Stimulated activated memory B cell treated with anti-CD40 and anti-IgM and Interleukin-4, amounts not matched to agents 10 μg/mL and 1 μg/mL and 100 μg/mL, for 72 hours (primary cell): Measurements from ENCODE around the gene EN2.

Experiments used
- ATAC-seq: fragments of 150-1000 bp; cut with Tn5 transposase; 2 replicates; pipeline ENCODE4 v1.10.0; 2021
- H3K27ac Mint-ChIP-seq: one replicate; pipeline ENCODE4 v1.8.0; 2022; ENCODE audit warnings: mild to moderate bottlenecking, mixed read lengths
- H3K27me3 Mint-ChIP-seq: one replicate; pipeline ENCODE4 v1.8.0; 2022; ENCODE audit warnings: mixed read lengths
- H3K36me3 Mint-ChIP-seq: one replicate; pipeline ENCODE4 v1.8.0; 2022; ENCODE audit warnings: mixed read lengths
- H3K4me1 Mint-ChIP-seq: one replicate; pipeline ENCODE4 v1.8.0; 2022; ENCODE audit warnings: mixed read lengths
- H3K4me3 Mint-ChIP-seq: one replicate; pipeline ENCODE4 v1.8.0; 2022; ENCODE audit warnings: mild to moderate bottlenecking, moderate library complexity, mixed read lengths
- H3K9me3 Mint-ChIP-seq: one replicate; pipeline ENCODE4 v1.8.0; 2022; ENCODE audit warnings: mixed read lengths

The EN2 gene

DNA sequence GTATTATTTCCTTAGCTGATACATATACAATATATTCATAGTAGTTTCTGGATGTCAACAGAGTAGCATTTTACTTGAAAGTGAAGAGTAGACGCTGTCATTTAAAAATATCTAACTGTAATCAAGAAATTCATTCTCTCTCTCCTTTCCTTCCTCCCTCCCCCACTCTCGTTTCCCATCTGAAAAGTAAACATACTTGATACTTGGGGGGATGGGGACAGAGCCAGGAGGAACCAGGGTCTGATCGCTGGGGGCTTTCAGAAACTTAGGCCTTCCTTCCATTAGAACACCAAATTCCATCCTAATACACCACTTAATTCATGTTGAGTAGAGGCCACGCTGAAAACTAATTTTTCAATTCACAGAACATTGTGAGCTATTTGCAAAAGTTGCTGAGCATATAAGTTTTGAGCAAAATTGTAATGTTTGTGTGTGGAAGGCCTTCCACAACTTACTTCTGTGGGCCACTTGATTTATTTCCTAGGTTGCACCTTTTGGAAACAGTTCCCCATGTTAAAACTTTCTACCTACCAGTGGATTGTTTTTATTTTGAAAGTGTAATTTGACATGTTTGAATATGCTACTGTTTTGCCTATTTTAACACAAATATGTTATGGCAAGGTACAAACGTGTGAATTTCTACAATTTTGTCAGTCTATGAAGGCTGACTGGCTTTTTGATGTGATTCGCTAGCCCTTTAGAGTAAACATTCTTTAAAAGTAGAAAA, 53.2 kb downstream of the EN2 start:
- Mint-ChIP-seq H3K4me1 (peaks cover 14% of the 10 kb centered on the region), H3K4me3 (no peak overlapping the region), H3K36me3 (peaks cover 5% of the 10 kb centered on the region), H3K27ac (no peak overlapping the region), H3K27me3 (peaks cover 92% of the 10 kb centered on the region), H3K9me3 (peaks cover 5% of the 10 kb centered on the region)
- no peak for ATAC-seq

DNA sequence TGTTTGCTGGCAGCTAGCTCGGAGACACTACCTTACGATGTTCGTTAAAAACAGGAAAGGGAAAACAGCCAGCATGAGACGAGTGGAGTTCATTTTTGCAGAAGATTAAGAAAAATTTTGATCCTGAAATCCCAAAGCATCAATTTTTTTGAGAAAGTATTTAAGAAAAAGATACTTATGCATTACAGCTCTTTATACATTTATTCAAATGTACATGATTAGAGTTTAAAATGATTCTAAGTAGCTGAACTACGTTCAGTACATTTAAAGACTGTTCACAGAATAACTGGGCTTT, 53.7 kb downstream of the EN2 start:
- peaks cover 5% of the 10 kb centered on the region for H3K9me3 Mint-ChIP-seq
- peaks cover 92% of the 10 kb centered on the region for H3K27me3 Mint-ChIP-seq
- peaks cover 5% of the 10 kb centered on the region for H3K36me3 Mint-ChIP-seq
- no peak overlapping the region for H3K27ac Mint-ChIP-seq
- no peak for ATAC-seq
- peaks cover 14% of the 10 kb centered on the region for H3K4me1 Mint-ChIP-seq
- H3K4me3 Mint-ChIP-seq: no peak overlapping the region

DNA sequence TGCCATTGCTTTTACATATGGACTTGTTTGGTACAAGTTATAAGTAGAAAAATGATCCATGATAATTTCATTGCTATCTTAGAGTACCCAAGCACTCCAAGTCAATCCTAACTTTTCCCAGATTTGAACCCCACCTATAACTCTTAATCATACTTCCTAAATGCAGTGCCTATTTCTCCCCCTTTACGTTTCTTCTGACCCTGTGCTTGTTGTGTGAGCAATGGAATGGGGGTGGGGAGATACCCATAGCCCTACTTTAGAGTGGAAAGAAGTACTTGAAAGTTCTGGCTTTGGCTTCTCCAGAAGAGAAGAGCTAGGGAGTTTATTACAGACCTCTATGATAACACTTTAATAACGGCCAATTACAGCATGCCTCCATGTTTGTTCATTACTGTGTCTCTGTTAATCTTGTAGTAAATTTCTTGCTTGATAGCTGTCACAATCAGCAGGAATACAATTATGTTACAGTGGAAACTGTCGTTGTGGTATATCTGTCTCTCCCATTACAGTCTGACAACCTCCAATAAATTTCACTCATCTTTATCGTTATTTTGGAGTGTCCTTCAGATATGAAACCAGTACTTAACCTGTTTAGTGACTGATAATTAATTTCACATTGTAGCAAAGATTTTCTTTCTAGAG, 54.4 kb downstream of the EN2 start:
- ATAC-seq: no peak
- Mint-ChIP-seq H3K27me3 (peaks cover 89% of the 10 kb centered on the region), H3K27ac (no peak overlapping the region), H3K36me3 (peaks cover 5% of the 10 kb centered on the region), H3K9me3 (peaks cover 5% of the 10 kb centered on the region), H3K4me1 (peaks cover 14% of the 10 kb centered on the region), H3K4me3 (no peak overlapping the region)

DNA sequence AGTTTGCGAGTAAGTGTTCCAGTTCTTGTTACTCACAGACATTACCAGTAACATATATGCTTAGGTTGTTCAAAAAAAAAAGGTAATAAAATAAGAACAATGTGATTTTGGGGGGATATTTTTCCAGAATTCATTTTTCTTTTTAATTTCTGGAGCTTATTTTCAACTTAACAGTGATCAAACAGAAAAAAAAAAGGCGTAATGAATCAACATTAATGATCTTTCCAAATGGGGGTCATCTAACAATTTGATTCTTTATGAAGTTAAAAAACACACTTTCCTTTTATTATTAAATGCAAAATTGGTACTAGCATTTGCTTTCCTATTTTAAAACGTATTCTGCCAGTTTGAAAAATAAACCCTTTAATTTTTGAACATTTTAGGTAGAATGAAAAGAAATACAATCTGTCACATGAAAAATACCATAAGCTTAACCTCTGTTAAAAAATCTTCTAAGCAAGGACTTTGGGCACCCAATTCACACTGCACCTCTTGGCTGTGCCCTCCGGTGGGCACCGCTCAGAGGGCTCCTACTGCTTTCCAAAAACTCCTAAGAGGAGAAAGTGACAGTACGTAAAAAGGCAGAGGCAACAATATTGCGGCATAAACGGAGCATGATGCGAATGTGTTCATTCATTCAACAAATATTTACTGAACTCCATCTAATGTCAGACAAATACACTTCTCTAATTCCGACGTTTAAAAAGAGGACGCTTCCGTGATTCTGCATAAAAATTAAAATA, 55.8 kb downstream of the EN2 start:
- no peak overlapping the region for H3K27ac Mint-ChIP-seq
- H3K4me3 Mint-ChIP-seq: no peak overlapping the region
- peaks cover 89% of the 10 kb centered on the region for H3K27me3 Mint-ChIP-seq
- H3K9me3 Mint-ChIP-seq: peaks cover 5% of the 10 kb centered on the region
- no peak for ATAC-seq
- peaks cover 14% of the 10 kb centered on the region for H3K4me1 Mint-ChIP-seq
- H3K36me3 Mint-ChIP-seq: peaks cover 5% of the 10 kb centered on the region

DNA sequence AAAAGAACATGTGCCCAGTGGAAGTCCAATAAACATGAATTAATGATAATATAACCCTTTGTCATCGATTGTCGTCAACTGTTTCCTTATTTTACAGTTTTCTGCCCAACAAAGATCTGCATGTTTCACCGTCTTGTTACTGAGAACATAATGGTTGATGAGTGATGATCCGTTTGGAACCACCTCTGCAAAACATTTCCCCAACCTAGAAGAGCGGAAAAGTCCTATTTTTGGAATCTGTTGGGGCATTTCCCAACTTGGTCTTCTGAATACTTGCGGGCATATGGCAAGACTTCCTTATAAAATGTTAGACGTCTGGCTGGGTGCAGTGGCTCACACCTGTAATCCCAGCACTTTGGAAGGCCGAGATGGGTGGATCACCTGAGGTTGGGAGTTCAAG, 56.4 kb downstream of the EN2 start:
- peaks cover 1% of the 10 kb centered on the region for H3K36me3 Mint-ChIP-seq
- peaks cover 83% of the 10 kb centered on the region for H3K27me3 Mint-ChIP-seq
- H3K9me3 Mint-ChIP-seq: peaks cover 1% of the 10 kb centered on the region
- peaks cover 11% of the 10 kb centered on the region for H3K4me1 Mint-ChIP-seq
- H3K4me3 Mint-ChIP-seq: no peak overlapping the region
- no peak overlapping the region for H3K27ac Mint-ChIP-seq
- no peak for ATAC-seq
